ENCODE data around the gene SMIM22.

SMIM22 gene

DNA sequence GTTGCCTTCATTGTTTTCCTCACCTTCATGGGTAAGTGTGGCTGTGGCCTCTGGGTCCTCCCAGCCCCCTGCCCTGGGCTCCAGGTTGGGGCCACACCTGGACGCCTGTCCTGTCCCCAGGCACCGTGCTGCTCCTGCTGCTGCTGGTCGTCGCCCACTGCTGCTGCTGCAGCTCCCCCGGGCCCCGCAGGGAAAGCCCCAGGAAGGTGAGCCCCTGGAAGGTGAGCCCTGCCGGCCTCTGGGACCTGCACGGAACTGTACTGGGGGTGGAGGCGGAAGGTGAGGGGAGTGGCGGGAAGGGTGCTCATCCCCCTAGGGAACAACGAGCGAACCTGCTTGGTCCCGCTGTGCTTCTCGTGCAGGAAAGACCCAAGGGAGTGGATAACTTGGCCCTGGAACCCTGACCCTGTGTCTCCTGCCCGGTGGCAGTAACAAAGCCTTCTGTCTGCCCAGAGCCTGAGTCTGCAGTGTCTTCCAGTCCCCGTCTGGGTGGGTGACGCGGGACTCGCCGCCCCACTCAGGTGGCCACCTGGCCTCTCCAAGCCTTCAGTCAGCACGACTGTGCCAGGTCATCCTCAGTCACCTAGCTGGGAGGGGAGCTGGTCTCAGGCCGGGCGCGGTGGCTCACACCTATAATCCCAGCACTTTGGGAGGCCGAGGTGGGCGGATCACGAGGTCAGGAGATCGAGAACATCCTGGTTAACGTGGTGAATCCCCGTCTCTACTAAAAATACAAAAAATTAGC is 831 bp downstream of the SMIM22 start:
- no peak for DNase-seq (ENCODE audit: low read depth)

DNA sequence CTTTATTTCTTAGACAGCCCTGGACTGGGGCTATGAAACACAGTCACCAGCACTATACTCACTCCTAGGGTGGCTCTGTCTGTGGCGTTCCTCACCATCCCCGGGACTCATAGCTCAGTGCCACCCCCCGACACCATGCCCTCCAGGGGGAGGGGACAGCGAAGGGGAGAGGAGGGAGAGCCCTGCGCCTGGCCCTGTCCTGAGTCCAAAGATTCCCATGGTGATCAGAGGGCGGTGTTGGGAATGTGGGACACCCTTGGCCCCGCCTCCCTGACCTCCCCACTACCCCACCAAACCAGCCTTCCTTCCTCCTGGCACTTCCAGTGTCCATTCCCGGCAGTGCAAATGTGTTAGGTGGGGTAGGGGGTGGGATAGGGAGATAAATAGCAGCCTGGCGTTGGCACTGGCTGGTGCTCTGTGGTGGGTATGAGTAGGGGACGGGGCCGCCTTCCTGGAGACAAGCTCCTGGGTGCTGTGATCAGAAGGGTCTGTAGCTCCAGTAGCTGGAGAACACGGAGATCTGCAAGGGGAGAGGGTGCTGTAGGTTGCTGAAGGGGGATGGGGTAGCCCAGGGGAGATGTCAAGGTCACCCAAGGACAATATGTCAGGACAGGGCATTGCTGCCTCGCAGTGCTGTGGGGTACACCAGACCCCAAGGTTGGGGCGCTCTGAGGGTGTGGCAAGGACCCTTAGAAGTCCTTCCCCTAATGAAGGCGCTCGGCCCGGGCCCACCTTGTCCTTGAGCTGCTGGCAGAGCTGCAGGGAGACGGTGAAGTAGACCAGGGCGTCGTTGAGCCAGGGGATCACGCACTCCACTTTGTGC is 2.0 kb downstream of the SMIM22 start:
- no peak for DNase-seq (ENCODE audit: low read depth)

DNA sequence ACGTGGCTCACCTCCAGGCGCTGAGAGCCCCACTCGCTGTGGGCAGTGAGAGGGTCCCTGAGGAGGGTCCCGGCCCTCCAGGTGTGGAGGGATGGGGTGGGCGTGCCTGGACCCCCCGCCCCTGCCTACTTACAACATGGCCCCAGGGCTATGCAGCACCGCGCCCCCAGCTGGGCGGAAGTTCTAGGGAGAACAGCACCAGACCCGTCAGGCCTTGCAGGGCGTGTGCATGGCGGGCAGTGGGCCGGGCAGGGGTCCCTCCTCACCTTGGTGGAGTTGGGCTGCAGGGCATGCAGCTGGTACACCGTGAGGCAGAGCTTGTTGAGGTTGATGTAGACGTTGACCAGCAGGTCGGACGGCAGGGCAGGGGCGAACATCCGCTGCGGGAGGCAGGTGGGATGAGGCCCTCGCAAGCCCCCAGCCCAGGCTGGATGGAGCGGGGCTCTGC is 2.7 kb downstream of the SMIM22 start:
- DNase-seq (ENCODE audit: low read depth), result no peak

DNA sequence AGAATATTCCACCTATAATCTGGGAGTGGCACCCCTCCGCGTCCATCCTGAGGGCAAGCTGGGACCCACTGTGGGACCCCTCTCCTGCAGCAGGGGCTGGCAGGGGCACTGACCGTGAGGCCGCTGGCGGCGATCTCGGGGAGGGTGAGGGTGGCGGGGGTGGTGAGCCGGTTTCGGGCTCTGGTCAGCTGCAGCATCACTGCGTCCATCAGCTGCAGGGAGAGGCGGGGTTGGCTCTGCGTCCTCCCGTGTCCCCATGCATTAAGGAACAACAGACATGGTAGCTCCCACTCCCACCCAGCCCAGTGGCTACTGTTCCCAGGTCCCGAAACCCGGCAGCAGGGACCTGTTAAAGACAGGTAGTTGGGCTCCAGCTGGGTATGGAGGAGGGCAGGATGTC is 3.3 kb downstream of the SMIM22 start:
- no peak for DNase-seq (ENCODE audit: low read depth)

DNA sequence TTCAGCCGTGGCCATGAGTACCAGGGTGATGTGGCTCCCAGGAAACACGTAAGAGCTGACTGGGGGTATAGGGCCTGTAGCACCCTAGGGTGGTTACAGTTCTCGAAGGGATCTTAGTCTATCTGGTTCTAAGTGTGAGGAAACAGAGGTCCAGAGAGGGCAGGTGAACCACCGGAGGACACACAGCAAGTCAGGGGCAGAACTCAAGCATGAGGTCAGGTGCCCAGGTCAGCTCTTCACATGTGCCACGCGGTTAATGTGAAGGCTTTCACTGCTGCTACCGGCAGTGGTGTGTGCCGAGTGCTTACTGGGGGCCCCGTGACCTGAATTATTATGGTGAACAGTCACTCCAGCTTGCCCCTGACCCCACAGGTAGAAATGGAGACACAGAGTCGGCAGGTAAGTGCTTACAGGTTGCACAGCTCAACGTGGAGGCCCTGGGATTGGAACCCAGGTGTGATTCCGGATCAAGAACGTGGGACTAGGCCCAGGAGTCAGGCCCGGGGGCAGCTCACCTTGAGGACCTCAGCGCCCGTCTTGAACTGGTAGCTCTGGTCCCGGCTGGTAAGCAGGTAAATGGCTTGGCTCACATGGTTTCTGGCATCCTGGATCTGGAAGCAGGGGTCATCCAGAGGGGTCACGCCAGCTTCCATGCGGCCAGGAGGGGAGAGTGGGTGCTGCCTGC is 4.1 kb downstream of the SMIM22 start:
- DNase-seq (ENCODE audit: low read depth), result no peak

DNA sequence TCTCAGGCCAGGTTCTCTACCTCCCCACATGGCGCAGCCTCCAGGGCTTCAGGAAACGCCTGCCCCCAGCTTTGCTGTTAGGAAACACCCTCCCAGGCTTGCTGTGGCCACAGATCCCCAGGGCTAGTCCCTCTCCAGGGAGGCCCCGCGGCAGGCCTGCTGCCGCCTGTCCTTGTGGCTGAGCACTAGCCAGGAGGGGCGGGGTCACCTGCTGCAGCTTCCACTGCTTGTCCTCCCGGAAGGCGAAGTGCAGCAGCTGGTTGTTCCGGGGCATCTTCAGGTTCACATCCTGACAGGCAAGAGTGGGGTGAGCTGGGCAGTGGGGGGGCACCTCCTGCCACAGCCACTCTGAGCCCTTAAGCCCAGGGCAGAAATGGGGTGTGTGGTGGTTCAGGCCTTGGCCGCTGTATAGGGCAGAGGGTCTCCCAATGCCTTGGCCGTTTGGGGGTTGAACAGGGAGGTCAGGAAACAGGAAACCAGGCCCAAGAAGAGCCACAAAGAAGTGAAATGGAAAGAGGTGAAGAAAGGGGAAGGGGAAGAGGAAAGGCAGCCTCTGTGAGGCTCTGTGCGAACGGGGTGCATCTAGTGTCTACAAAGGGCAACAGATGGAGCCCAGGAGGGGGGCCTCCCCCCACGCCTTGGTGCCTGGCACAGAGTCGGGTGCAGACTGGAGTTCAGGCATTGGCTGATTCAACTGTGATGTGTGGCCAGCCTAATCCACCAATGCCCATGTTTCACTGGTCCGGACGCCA is 5.3 kb downstream of the SMIM22 start:
- no peak for DNase-seq (ENCODE audit: low read depth)

DNA sequence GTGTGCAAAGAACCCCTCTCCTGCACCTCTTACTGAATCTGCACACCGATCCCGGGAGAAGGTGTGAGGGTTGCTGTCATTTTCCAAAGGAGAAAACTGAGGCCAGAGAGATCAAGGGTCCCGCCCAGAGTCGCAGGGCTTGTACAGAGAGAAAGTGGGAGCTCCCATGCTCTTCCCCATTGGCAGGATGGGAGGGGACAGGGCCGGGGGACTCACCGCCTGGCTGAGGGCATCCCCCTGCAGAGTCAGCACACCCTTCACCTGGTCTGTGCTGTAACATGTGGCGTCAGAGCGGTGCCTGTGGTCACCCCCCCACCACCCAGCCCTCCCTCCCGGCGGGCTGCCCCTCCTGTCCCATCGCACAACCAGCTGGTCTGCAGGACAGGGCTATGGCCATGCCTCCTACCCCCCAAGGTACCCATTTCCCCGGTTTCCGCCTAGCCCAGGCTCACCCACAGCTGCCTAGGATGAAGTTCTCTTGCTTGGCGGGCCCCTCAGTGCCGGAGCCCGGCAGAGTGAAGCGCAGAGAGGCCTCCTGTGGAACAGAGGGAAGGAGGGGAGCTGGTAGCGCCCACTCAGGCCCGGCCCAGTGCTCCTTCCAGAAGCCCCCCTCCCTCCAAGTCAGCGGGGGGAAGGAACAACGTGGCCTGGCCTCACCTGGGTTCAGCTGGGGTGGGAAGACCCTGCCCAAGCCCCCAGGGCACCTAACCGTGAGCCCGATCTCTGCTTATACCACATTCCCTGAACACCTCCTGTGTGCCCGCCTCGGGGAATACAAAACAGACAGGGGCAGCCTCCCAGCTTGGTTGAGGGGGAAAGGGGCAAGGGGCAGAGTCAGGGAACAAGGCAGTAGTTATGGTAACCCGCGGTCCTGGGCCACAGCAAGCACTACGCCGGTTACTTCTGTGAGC is 6.1 kb downstream of the SMIM22 start:
- no peak for DNase-seq (ENCODE audit: low read depth)

DNA sequence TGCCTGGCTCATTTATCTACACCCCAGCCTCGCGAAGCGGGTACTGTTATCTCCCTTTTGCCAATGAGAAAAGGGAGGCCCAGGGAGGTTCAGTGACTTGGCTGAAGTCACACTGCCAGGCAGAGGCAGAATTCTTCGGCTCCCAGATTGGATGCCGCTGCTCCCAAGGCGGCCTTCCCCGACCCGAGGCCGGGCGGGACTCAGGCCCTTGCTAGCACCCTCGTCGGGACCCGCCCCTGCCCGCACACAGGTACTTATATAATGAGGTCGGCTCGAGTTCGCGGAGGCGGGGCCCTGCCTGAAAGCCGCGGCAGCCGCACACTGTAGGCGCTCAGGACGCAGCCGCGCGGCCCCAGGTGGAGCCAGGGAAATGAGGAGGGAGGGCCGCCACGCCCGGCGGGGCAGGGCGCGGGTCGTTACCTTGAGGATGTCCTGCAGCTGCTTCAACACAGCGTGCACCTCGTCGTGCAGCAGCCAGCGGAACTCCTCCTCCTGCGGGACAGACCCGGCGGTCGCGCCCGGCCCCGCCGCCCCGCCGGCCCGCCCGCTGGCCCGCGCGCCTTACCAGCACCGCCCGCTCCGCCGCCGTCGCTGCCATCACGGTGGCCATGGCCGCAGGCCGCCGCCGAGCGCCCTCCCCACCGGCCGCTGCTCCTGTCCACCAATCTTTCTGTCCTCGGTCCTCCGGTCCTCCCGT is 6.9 kb downstream of the SMIM22 start, which contains the start of gene ROGDI:
TSS of gene ROGDI (minus strand) at position 672 of the 697 bp plus-strand sequence. CDS start at position 610, 62 bp downstream.
- DNase-seq (ENCODE audit: low read depth), result no peak

DNA sequence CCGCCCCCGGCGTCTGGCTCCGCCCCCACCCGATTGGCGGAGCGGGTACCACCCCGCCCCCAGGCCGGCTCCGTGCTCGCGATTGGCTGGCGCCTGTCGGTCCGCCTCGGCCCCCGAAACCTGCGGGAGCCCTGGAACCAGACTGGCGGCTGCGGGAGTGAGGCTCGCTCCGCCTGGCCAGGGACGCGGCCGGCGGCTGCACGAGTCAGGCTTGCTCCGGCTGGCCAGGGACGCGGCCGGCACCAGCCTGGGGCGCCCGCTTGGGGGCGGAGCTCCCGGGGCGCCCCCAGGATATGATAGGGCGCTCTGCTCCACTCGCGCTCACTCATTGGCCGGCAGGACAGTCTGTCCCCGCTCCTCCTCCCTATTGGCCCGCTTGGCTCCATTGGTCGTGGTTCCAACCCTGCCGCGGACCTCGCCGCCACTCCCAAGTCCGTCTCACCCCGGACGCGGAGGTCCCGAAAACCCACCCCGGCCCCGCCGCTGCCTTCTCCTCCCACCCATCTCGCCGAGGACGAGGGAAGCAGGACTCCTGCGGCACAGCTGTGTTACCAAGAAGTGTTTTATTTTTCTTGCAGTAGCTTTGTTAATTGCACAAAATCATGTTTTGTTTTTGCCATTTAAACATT is 7.6 kb downstream of the SMIM22 start:
- peak; percentile 68 for DNase-seq (ENCODE audit: low read depth)

DNA sequence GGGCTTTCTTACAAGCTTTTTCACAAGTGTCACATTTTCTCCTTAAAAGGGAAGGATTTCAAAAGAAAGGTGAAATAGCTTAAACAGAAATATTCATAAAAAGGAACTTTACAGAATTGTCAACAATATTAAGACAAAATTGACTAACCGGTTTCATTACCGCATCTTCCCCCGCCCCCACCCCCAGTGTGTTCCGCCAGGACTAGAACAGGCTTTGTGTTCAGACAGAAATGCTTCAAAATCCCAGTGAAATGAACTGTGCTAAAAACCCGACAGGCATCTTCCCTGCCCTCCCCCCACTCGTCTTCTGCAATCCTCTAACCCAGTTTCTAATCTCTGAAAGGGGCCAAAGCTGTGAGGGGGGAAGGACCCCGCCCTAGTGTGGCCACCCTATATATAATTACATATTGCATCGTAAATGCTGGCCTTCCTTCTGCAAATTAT is 8.3 kb downstream of the SMIM22 start:
- DNase-seq (ENCODE audit: low read depth), result no peak

DNA sequence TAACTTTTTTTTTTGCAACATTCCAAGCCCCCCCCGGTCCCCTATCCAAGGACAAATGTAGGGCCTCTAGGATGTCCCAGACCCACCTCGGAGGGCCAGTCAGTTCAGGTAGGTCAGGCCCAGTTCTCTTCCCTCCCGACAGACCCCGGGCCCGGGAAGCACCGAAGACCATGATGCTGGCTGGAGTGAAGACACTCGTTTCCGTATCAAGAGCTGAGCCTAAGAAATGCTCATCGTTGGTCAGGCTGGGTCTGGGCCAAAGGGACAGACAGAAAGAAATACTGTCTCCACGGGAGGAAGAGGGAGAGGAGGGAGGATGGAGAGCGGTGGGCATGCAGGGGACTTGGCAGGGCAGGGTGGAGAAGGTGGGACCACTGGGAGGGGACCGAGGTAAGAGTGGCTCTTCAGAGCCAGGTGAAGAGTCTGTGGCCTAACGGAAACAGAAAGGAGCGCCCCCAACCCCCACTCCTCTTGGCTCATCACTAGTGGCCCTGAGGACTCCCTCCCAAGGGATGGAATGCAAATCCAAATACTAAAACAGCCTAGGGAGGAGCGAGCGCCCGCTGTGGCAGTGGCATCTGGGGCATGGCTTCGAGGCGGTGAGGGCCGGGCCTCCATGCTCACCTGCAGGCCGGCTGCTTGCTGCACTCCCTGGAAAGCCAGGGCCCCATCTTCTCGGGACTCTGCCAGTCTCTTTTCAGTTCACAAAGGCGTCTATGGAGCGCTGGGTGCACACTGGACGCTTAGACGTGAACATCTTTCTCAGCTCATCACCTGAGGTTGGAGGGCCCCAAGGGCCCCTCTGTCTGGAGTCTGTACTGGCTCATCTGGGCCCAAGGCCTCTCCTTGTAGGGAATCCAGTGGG is 9.0 kb downstream of the SMIM22 start:
- DNase-seq (ENCODE audit: low read depth), result no peak

DNA sequence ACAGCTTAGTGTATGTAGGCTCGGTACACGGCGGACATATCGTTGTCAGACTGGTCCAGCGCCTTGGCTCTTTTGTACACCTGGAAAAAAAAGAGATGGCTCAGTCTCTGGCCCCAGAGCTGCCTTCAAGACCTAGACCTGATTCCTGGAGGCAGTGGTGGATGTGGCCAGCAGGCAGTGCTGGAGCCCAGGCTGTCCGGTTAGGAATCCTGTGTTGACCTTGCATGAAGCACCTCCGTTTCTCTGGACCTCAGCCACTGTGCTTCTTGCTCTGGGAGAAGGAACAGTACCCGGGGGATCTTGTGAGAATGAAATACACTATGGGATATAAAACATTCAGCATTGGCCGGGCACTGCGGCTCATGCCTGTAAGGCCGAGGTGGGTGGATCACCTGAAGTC is 10.1 kb downstream of the SMIM22 start:
- no peak for DNase-seq (ENCODE audit: low read depth)

DNA sequence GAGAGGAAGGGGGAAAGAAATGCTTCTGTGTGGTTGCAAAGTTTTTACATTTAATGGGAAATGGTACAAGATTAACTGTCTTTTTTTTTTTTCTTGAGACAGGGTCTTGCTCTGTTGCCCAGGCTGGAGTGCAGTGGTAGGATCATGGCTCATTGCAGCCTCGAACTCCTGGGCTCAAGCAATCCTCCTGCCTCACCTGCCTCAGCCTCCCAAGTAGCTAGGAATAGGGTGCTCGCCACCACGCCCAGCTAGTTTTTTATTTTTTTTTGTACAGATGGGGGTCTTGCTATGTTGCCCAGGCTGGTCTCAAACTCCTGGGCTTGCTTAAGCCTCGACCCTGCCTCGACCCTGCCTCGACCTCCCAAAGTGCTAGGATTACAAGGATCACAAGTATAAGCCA is 11.1 kb downstream of the SMIM22 start:
- DNase-seq (ENCODE audit: low read depth), result no peak

DNA sequence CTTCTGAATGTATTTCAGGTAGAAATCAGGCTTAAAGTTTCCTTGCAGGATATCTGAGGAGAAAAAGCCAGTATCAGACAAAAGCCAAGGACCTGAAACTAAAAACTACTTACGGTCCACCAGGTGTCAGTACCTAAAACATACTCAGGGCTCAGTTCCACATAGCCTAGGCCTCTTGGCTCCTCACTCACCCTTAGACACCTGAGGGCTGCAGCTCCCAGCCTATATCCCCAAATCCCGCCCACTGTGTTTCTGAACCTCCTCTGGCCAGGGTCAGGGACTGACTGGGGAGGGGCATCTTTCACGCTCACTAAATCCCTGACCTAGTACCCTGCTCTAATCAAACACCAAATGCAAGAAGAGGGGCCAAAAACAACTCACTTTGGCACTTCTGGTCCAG is 16.1 kb downstream of the SMIM22 start:
- DNase-seq (ENCODE audit: low read depth), result no peak

DNA sequence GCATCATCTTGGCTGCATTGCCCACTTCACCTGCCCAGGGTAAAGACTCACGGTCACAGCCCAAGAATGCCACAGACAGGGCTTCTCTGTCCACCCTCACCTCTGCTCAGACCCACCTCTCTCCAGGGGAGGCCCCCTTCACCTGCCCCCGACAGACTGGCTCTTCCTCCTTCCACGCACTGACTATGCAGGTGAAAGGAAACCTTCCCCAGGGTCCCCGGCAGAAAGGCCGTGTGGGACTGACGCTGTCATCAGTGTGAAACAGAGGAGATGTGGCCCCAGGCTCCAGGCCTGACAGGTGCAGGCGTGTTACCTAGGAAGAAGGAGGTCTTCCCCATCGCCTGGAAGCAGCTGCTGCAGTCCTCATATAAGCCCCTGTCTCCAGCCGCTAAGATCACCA is 16.6 kb downstream of the SMIM22 start:
- no peak for DNase-seq (ENCODE audit: low read depth)

DNA sequence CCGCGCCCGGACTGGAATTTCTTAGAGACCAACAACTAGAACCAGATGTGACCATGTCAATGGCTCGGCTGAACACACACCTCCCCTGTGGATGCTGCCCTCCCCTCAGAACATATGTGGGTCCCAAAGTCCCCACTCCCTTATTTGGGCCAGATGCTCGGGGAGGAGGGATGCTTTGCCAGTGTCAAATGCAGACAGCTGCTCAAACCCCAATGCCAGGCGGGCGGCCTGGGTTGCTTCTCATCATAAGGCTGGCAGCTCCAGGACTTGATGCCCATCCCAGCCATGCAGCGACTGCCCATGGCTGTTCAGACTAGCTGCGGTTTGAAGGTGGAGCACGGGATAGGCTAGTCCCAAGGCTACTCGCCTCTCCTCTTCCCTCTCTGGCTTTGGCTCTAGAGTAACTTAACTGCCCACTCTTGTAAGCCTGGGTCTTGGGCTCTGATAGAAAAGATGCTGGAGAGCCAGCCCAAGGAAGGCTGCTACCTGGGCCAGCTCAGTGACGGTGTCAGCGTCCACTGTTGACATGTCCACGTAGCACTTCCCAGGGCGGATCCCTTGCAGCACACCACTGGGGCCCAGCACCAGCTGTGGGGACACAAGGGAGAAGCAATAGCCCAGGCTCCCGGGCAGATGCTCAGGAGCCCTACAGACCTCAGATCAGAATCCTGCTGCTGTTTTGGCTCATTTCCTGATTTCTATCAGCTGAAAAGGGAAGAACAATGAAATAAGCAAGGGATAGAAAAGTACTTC is 18.3 kb downstream of the SMIM22 start:
- DNase-seq (ENCODE audit: low read depth), result no peak

DNA sequence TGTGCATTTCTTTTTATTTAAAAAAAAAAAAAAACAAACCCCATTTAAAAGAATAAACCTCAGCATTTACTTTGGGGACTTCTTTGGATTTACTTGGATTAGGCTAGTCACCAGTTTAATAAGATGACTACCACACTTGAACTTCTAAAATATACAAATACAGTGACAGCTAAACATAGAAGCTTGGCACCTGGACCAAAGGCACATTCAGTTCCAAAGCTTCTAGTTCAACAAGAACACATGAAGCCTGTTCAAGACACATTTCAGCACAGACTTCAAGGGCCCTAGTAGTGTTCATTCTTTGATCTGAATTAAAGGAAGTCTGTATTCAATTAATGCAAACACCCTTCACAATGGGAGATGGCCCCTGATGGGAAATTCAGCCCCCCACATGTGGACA is 18.9 kb downstream of the SMIM22 start:
- no peak for DNase-seq (ENCODE audit: low read depth)
